Activated CD4-positive, CD25-positive, alpha-beta regulatory T cell treated with anti-CD3 and anti-CD28 coated beads, Interleukin-2, amount 50 U/mL, for 24 hours (primary cell): ENCODE measurements around the gene TIE1.

Source experiments
- ATAC-seq, 2 donors: fragments of 150-1000 bp; cut with Tn5 transposase; one replicate each; pipeline ENCODE4 v1.10.0; 2021; ENCODE audit warnings: mild to moderate bottlenecking in 1 of 2, moderate library complexity in 1 of 2

Gene TIE1

GRCh38 chr1:43312663-43313515, 12.1 kb downstream of the TIE1 start:
- ATAC-seq = no peak

- ATAC-seq = no peak
These were observed 13.0 kb downstream of the TIE1 start for GRCh38 chr1:43313771-43314170.

- no peak for ATAC-seq
These were observed 13.5 kb downstream of the TIE1 start for GRCh38 chr1:43314233-43314632.

GRCh38 chr1:43315481-43315880, 14.7 kb downstream of the TIE1 start:
- ATAC-seq = no peak

DNA sequence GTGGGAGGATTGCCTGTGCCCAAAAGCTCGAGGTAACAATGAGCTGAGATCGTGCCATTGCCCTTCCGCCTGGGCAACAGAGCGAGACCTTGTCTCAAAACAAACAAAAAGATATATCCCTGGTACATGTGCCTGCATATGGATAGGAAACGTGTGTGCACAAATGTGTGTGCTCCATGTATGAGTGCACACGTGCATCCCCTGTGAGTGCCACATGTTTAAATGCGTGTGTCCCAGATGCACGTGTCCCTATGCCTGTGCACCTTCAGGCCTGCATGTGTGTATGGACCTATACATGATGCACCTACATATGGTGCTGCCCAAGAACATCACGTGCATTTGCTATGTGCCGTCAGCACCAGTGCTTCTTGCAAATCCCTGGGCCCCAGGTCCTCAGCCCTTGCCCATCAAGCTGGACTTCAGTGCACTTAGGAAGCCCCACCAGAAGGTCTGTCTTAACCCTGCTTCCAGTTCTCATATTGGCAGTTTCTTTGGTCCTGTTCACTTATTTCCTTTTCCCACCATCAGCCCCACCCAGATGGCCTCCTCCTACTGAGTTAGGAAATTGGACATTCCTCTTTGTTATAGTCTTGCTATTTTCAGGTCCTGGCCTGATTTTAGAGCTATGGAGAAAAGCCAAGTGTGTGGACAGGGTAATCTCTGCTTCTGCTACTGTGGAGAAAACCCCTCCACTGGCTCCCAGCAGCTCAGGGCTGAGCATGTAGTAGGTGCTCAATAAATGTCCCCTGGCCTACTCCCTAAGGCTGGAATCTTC, 15.4 kb downstream of the TIE1 start:
- ATAC-seq = no peak

- ATAC-seq = no peak
These were observed 16.1 kb downstream of the TIE1 start for GRCh38 chr1:43316738-43317520.

GRCh38 chr1:43317817-43318471, 17.2 kb downstream of the TIE1 start:
- no peak for ATAC-seq

- ATAC-seq = no peak
These were observed 18.0 kb downstream of the TIE1 start for GRCh38 chr1:43318831-43319230.

- ATAC-seq = no peak
These were observed 18.5 kb downstream of the TIE1 start for GRCh38 chr1:43319288-43319687.

GRCh38 chr1:43319766-43320165, 19.0 kb downstream of the TIE1 start:
- no peak for ATAC-seq

DNA sequence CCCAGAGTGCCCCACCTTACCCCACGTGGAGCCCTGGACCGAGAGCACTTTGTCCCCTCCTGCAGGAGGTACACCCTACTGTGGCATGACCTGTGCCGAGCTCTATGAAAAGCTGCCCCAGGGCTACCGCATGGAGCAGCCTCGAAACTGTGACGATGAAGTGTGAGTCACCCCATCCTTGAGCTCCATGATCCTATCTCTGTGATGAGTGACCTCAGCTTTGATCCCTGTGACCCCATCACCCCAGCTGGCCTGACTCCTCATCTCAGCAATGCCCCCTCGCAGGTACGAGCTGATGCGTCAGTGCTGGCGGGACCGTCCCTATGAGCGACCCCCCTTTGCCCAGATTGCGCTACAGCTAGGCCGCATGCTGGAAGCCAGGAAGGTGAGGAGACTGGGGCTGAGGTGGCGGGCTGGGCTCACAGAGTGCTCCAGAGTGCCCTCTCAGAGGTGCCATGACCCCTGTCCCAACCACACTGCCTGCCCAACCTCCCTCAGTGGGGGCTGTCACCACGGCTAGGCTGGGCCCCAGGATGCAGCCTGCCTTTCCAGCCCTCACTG, 20.6 kb downstream of the TIE1 start:
- no peak for ATAC-seq

- ATAC-seq = no peak
These were observed 21.7 kb downstream of the TIE1 start for GRCh38 chr1:43322506-43322905.

DNA sequence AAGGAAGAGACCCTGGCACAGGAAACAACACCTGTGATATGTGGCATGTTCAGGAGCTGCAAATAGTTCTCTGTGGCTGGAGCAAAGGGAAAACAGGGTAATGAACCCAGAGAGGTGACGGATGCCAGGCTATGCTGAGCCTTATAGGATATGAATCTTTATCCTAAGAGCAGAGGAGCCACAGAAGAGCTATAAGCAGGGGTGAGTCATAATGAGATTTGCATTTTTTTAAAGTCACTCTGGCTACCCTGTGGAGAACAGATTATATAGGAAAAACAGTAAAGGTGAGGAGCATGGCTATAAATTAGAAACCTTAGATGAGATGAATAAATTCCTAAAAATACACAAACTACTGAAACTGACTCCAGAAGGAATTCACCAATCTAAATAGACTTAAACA, 24.0 kb downstream of the TIE1 start:
- ATAC-seq = no peak

GRCh38 chr1:43325381-43325780, 24.6 kb downstream of the TIE1 start:
- no peak for ATAC-seq

- no peak for ATAC-seq
These were observed 26.9 kb downstream of the TIE1 start for GRCh38 chr1:43327549-43328292.

GRCh38 chr1:43329995-43330751, 29.4 kb downstream of the TIE1 start:
- ATAC-seq = peak; percentile 63 to 80

DNA sequence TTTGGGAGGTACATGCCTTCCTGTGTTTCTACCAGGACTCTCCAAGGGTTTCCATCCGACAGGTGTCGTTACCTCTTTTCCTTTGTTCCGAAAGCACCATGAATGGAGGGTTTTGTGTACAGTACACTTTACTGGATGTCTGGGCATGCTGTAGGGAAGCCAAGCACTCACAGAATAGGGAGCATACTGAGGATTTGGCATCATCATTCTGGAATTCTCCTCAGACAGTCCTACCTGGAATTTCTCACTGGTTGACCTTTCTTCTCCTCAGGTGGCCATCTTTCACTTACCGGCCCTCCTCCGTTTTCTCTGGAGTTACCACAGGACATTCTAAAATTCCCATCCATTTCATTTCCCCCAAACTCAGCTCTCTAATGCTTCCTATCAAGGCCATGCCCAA, 30.9 kb downstream of the TIE1 start:
- no peak for ATAC-seq

- no peak for ATAC-seq
These were observed 33.8 kb downstream of the TIE1 start for GRCh38 chr1:43334453-43335205.

DNA sequence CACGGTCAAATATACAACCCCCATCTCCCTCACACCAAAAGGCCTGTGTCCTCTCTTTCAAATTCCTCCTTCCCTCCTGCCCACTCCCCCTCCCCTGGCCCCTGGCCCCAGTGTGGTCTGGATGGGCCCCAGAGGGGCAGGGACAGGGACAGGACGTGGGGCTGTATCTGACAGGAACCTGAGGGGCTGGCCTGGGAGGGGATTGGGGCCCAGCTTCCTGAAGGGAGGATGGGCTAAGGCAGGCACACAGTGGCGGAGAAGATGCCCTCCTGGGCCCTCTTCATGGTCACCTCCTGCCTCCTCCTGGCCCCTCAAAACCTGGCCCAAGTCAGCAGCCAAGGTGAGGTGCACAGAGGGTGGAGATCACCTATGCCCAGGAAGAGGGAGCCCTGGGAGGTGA, 36.8 kb downstream of the TIE1 start, which contains the start of gene MPL:
Gene MPL (plus strand): TSS at position 231 of the 400 bp plus-strand sequence. CDS start 31 bp downstream, at position 262.
- no peak for ATAC-seq

GRCh38 chr1:43338001-43338400, 37.2 kb downstream of the TIE1 start:
- ATAC-seq = no peak
